ENCODE data around the gene UBE2QL1. TPM values are rescaled to one million over a fixed set of nuclear protein-coding genes. Genes with fewer than 3 reads are reported as not detected.
A peak's percentile ranks its signal among the peaks of the same experiment; 100 is the strongest.

UBE2QL1 gene
- total RNA-seq, 1 donor from 2014 or later: not detected

DNA sequence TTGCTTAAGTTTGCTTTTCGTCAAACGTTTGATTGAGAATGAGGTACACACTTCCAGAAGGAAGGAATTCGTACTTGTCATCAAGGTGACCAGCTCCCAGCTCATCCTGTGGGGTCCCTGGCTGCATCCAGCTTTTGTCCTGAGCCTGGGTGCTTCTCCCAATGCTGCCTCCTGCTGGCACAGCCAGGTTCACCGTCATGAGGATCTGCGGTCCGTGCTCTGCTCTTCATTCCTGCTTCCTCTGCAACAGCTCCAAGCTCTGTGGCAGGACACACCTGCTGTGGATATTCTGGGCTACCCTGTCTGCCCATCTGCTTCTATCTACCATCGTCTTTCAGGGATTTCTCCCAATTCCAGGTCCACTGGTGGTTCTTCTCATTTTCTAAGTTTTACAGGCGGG lies 13.3 kb upstream of the UBE2QL1 start:
- TF ChIP-seq, protein P1, sequence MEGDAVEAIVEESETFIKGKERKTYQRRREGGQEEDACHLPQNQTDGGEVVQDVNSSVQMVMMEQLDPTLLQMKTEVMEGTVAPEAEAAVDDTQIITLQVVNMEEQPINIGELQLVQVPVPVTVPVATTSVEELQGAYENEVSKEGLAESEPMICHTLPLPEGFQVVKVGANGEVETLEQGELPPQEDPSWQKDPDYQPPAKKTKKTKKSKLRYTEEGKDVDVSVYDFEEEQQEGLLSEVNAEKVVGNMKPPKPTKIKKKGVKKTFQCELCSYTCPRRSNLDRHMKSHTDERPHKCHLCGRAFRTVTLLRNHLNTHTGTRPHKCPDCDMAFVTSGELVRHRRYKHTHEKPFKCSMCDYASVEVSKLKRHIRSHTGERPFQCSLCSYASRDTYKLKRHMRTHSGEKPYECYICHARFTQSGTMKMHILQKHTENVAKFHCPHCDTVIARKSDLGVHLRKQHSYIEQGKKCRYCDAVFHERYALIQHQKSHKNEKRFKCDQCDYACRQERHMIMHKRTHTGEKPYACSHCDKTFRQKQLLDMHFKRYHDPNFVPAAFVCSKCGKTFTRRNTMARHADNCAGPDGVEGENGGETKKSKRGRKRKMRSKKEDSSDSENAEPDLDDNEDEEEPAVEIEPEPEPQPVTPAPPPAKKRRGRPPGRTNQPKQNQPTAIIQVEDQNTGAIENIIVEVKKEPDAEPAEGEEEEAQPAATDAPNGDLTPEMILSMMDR (conservative IDR thresholded peaks at IDR 0.05; ENCODE audit: low read depth, low read length): peak; percentile 49
- no peak overlapping the region for H3K4me3 ChIP-seq (ENCODE audit: low read depth, low read length)
- no peak for DNase-seq (ENCODE audit: low read depth)

DNA sequence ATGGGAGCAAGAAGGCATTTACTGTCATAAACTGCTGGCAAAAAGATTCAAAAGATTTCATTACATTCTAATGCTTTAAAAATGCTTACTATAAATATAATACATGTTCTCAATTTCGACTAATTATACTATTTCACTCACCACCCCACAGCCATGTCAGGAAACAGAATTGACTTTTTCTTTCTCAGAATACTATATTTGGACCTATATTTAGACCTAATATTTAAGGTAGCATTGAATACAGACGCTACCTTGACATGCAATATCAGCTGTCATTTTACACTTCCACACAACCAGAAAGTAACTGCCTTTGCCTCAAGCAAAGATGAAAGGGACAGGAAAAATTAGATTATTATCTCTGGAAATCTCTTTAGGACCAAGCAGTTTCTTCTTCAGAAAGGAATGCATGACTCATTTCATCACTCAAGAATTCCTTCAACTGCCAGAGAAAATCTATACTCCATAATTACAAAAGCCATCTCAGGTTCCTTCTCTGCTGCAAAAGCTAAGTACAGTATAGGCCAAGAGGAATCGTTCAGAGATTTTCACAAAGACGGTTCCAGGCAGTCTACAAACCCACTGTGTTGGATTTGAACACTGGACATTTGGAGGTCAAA lies 11.8 kb upstream of the UBE2QL1 start:
- TF ChIP-seq, protein P1 (conservative IDR thresholded peaks at IDR 0.05; ENCODE audit: low read depth, low read length): no peak
- no peak for DNase-seq (ENCODE audit: low read depth)
- no peak overlapping the region for H3K4me3 ChIP-seq (ENCODE audit: low read depth, low read length)

DNA sequence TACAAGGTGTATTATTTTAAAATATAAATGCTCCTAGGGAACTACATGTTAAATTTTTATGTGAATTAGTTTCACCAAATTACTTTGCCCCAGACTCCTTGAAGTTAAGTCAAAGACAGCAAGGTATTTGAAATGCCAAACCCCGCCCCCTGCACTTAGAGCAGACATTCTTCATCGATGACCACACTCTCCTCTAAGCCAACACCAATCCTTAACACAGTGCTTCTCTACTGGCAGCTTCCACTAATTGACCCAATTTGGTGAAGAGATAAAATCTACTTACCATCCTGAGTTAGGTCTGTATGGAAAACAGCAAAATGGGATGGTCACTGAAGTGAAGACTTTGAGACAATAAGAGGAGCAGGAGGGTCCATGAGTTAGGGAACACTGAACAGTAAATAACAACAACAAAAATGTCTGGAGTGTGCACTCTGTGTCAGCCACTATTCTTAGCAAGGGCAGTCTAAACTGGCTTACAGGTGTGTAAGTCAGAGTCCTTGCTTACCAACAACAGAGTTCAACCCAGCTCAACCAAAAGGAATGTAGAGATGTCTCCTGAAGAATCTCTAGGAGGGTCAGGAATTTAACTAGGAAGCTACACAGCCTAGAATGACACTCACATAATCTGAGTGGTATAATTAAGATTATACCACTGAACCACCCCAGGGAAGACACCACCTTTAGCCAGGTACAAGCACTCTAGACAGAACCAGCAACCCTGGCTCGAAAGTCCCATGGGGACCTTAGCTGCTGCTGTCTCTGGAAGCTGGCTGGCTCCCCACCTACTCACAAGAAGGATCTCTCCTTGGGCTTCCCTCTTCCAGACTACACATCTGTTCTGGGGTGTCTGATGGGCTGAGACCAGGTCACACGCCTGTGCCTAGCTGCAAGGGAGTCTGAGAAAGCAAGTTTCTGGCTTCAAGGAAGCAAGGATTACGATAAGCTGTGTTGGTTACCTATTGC lies 8.8 kb upstream of the UBE2QL1 start:
- TF ChIP-seq, protein P1 (conservative IDR thresholded peaks at IDR 0.05; ENCODE audit: low read depth, low read length): no peak
- no peak for DNase-seq (ENCODE audit: low read depth)
- no peak overlapping the region for H3K4me3 ChIP-seq (ENCODE audit: low read depth, low read length)

DNA sequence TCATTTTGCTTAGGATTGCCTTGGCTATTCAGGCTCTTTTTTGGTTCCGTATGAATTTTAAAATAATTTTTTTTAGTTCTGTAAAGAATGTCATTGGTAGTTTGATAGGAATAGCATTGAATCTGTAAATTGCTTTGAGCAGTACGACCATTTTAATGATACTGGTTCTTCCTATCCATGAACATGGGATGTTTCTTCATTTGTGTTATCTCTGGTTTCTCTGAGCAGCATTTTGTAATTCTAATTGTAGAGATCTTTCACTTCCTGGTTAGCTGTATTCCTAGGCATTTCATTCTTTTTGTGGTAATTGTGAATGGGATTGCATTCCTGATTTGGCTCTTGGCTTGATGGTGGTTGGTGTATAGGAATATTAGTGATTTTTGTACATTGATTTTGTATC lies 6.3 kb upstream of the UBE2QL1 start:
- TF ChIP-seq, protein P1 (conservative IDR thresholded peaks at IDR 0.05; ENCODE audit: low read depth, low read length): no peak
- no peak overlapping the region for H3K4me3 ChIP-seq (ENCODE audit: low read depth, low read length)
- DNase-seq (ENCODE audit: low read depth): no peak

DNA sequence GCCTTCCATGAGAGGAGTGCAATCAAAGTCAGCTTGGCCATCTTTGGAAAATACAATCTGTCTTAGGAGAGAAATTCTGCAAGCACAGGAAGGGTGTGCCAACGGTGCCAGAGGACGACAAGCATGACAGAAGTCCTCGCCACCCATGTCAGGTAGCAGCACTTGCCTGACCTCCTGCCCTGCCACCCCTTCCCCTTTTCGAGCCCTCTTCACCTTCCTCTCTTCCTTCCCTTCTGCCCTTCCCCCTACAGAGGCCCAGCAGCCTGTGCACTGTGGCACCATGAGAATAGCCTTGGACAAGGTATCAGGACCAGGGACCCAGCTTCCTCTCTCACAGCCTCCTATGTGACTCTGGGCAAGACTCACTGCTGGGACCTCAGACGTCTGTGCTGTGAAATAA lies 5.3 kb upstream of the UBE2QL1 start:
- no peak for DNase-seq (ENCODE audit: low read depth)
- TF ChIP-seq, protein P1 (conservative IDR thresholded peaks at IDR 0.05; ENCODE audit: low read depth, low read length): no peak
- no peak overlapping the region for H3K4me3 ChIP-seq (ENCODE audit: low read depth, low read length)

DNA sequence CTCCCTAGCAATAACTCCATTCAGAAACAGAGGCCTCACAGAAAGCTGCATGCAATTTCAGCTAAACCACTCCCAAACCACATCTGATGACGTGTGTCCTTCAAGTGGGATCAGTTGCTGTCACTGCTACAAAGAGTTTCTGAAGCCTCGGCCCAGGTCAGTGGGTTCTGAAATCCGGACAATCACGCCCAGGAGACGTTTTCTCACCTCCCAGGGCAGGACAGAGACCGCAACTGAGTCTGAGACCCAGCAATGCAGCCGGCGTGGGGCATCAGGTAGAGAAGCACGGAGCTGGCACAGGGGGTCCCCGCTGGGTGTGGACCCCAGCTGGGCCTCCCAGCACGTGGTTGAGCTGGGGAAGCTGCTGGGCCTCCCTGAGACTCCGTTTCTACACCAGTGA lies 2.6 kb upstream of the UBE2QL1 start:
- DNase-seq (ENCODE audit: low read depth): no peak
- TF ChIP-seq, protein P1 (conservative IDR thresholded peaks at IDR 0.05; ENCODE audit: low read depth, low read length): no peak
- H3K4me3 ChIP-seq (ENCODE audit: low read depth, low read length): no peak overlapping the region
